Rectal smooth muscle tissue (tissue), 1 donor: Measurements from ENCODE around the gene ZNF525.
"Not testable (repeated sequence)": the region's sequence is repeated elsewhere in the genome, so short reads cannot be mapped to it uniquely, and the experiment has no call there.

Experiments
- H3K27ac ChIP-seq: one replicate; pipeline ENCODE4 v1.7.0; 2013; ENCODE audit warnings: low read depth, low read length, inconsistent platforms
- H3K27me3 ChIP-seq: one replicate; pipeline ENCODE4 v1.7.0; 2013; ENCODE audit warnings: low read length; ENCODE audit not compliant: control insufficient read depth, insufficient read depth
- H3K36me3 ChIP-seq: one replicate; pipeline ENCODE4 v1.7.0; 2013; ENCODE audit warnings: low read length; ENCODE audit not compliant: control insufficient read depth, insufficient read depth
- H3K4me1 ChIP-seq: one replicate; pipeline ENCODE4 v1.7.0; 2013; ENCODE audit warnings: low read length; ENCODE audit not compliant: control insufficient read depth, insufficient read depth
- H3K4me3 ChIP-seq: one replicate; pipeline ENCODE4 v1.7.0; 2013; ENCODE audit warnings: low read length
- H3K9ac ChIP-seq: one replicate; pipeline ENCODE4 v1.7.0; 2013; ENCODE audit warnings: low read length

The ZNF525 gene

DNA sequence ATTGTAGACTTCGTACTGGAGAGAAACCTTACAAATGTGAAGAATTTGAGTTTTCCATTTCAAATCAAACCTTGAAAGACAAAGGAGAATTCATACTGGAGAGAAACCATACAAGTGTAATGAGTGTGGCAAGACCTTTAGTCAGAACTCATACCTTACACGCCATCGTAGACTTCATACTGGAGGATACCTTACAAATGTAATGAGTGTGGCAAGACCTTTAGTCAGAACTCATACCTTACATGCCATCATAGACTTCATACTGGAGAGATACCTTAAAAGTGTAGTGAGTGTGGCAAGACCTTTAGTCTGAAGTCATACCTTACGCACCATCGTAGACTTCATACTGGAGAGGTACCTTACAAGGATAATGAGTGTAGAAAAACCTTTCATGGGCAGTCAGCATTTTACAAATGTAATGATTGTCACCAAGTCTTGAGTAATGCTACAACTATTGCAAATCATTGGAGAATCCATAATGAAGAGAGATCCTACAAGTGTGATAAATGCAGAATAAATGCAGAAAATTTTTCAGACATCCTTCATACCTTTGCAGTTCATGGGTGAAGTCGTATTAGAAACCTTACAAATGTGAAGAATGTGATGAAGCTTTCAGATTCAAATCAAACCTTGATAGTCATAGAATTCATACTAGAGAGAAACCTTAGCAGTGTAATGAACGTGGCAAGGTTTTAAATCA, 44.1 kb downstream of the ZNF525 start:
- H3K4me3 ChIP-seq = no peak overlapping the region
- peaks cover 17% of the 10 kb centered on the region for H3K36me3 ChIP-seq
- H3K27me3 ChIP-seq = no peaks in the 10 kb centered on the region
- no peaks in the 10 kb centered on the region for H3K4me1 ChIP-seq
- H3K27ac ChIP-seq = no peak overlapping the region
- H3K9ac ChIP-seq = no peak overlapping the region

DNA sequence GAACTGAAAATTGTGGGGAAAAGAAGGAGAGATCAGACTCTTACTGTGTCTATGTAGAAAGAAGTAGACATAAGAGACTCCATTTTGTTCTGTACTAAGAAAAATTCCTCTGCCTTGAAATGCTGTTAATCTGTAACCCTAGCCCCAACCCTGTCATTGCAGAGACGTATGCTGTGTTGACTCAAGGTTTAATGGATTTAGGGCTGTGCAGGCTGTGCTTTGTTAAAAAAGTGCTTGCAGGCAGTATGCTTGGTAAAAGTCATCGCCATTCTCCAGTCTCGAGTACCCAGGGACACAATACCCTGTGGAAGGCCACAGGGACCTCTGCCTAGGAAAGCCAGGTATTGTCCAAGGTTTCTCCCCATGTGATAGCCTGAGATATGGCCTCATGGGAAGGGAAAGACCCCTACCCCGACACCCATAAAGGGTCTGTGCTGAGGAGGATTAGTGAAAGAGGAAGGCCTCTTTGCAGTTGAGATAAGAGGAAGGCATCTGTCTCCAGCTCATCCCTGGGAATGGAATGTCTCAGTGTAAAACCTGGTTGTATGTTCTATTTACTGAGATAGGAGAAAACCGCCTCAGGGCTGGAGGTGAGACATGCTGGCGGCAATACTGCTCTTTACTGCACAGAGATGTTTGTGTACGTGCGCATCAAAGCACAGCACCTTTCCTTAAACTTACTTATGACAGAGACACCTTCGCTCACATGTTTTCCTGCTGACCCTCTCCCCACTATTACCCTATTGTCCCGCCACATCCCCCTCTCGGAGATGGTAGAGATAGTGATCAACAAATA, 55.2 kb downstream of the ZNF525 start:
- H3K4me1 ChIP-seq, H3K36me3 ChIP-seq, H3K27me3 ChIP-seq, H3K4me3 ChIP-seq, H3K9ac ChIP-seq, H3K27ac ChIP-seq: not testable (repeated sequence)

DNA sequence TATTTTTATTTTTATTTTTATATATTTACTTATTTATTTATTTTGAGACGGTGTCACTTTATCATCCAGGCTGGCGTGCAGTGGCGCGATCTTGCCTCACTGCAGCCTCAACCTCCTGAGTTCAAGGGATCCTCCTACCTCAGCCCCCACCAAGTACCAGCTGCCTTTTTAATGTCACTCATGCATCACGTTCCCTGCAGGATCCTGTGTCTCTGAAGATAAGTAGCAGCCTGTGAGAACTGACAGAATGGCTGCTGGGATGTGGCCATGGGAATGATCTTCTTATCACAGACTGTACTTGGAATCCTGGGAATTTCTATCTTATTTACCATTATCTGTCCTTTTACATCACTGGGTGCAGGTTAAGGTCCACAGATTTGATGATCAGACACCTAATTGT, 57.0 kb downstream of the ZNF525 start:
- Histone ChIP-seq H3K36me3 (no peaks in the 10 kb centered on the region), H3K9ac (no peak overlapping the region), H3K27me3 (no peaks in the 10 kb centered on the region), H3K27ac (no peak overlapping the region), H3K4me1 (no peaks in the 10 kb centered on the region), H3K4me3 (no peak overlapping the region)

DNA sequence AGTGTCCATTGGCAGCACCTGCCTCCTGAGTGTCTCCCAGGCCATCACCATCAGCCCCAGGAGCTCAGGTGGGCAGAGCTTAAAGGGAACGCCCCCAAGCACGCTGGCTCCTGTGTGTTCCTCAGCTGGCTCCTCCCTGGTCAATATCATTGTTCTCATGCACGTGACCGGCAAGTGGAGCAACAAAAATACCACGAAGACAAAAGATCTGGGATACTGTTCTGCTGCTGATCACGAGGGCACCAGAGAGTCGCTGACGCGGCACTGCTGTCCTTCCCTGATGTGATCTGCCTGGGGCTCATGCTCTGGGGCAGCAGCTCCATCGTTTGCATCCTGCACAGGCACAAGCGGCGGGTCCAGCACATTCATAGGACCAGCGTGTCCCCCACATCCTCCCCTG, 57.6 kb downstream of the ZNF525 start:
- not testable (repeated sequence) for H3K27ac ChIP-seq, H3K4me1 ChIP-seq, H3K27me3 ChIP-seq, H3K36me3 ChIP-seq, H3K9ac ChIP-seq, H3K4me3 ChIP-seq

DNA sequence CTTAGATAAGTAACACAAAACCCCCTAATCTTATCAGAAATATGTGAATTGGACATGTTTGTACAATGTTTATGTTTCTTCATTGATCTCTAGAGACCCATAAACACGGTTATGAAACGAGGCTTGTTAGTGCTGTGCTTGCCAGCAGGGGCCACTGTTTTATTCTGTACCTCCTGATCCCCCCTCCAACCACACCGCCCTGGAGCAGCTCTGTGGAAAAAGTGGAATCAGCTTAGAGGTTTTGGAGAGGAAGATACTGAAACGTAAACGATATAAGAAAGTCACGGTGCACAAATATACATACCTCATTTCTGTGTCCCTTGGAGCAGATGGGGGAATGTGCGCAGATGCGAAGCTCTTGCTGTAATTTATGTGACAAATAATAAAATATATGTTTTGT, 58.2 kb downstream of the ZNF525 start:
- H3K4me3 ChIP-seq = not testable (repeated sequence)

DNA sequence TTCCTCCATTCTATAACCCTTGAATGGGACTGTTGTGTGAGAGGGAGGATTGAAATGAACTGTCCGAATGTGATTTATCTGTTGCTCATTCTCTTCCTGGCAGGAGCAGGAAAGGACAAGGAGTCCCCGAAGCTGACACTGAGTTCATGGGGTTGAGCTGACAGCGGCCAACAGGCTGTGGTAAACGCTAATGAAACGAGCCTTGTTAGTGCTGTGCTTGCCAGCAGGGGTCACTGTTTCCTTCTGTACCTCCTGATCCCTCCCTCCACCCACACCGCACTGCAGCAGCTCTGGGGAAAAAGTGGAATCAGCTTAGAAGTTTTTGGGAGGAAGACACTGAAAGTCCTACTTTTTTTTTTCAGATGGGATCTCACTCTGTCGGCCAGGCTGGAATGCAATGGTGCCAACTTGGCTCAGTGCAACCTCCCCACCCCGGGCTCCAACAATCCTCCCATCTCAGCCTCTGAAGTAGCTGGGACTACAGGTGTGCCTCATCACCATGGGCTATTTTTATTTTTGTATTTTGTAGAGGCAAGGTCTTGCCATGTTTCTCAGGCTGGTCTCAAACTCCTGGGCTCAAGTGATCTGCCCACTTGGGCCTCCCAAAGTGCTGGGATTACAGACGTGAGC, 59.6 kb downstream of the ZNF525 start:
- Histone ChIP-seq H3K4me1 (no peaks in the 10 kb centered on the region), H3K27me3 (no peaks in the 10 kb centered on the region), H3K27ac (no peak overlapping the region), H3K9ac (no peak overlapping the region), H3K36me3 (no peaks in the 10 kb centered on the region), H3K4me3 (no peak overlapping the region)

More for the DNA sequence above, 58.2 kb downstream of the ZNF525 start:
- not testable (repeated sequence) for H3K36me3 ChIP-seq, H3K9ac ChIP-seq, H3K27me3 ChIP-seq, H3K27ac ChIP-seq, H3K4me1 ChIP-seq

DNA sequence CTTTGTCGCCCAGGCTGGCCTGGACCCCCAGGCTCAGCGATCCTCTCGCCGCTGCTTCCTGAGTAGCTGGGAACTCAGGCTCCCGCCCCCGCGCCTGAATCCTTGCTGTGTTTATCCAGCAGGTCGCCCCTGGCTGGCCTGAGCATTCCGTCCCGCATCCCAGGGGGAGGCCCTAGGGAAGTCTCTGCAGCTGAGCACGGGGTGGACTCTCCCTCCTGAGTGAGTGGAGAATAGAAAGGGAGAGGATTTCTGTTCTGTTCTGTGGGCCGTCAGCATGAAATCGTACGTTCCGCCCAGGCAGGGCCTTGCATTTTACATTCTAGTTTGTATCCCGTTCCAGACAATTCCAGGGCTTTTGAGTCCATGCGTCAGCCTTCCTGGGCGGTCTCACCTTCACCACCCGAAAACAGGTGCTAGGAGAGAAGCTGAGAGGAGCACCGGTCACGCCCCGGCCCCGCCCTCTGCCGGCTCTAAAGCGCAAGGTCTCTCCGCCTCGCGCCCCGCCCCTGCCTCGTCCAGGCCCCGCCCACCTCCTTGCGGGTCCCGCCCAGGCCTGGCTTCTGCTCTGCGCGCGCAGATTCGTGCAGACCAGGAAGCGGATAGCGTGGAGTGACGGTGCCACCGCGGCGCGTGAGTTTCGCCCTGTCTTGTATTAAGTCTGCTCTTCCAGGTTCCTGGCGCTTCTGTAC, 66.0 kb downstream of the ZNF525 start, which contains the start of gene ZNF761:
TSS of gene ZNF761 (plus strand) at position 586 of the 689 bp plus-strand sequence. CDS start 15,285 bp downstream, outside the sequence.
- H3K36me3 ChIP-seq = peaks cover 5% of the 10 kb centered on the region
- H3K27me3 ChIP-seq = no peaks in the 10 kb centered on the region
- peaks cover 3% of the 10 kb centered on the region for H3K4me1 ChIP-seq
- H3K27ac ChIP-seq = peak within 1 kb of the TSS; percentile 43
- H3K4me3 ChIP-seq = peak within 1 kb of the TSS; percentile 91
- H3K9ac ChIP-seq = peak within 1 kb of the TSS; percentile 77

DNA sequence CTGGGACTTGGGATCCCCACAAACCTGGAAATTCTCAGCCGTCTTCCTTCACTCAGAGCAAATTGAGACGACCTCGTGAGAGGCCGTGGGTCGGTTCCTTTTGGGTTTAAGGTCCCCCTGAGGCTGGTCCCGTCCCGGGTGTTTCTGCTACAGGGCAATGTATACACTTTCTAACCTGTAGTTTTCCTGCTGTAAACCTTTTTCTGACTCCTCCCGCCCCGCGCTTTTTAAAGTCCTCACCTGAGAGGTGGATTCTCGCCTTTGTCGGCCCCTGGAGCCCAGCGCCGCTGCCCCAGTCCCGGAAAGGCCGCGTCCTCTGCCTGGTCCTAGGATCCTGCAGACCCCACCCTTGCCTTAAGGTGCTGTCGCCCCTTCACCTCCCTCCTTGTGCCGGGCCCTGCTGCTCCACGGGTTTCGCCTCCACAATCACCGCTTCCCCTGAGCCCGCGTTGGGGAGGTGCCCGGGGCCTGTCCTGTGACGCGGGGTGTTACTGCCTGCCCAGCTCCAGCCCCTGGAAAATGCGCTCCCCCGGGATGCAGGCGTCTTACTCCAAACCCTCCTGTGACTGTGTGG, 66.7 kb downstream of the ZNF525 start:
- H3K4me1 ChIP-seq = peaks cover 3% of the 10 kb centered on the region
- H3K36me3 ChIP-seq = peaks cover 5% of the 10 kb centered on the region
- peak overlapping the region; percentile 77 for H3K9ac ChIP-seq
- H3K27ac ChIP-seq = peak overlapping the region; percentile 43
- peak overlapping the region; percentile 91 for H3K4me3 ChIP-seq
- H3K27me3 ChIP-seq = no peaks in the 10 kb centered on the region
